Hepatocyte (in vitro differentiated cells): ENCODE measurements around the gene NPHP1. TPM values are rescaled to one million over a fixed set of nuclear protein-coding genes. Genes with fewer than 3 reads are reported as not detected.

Experiments used
- DNase-seq: peaks from one replicate; pipeline ENCODE4 v3.0.0-alpha.2; 2016; ENCODE audit warnings: low spot score
- H2AFZ ChIP-seq: fragments of 200-600 bp; sonication (generic); 2 replicates; pipeline ENCODE4 v1.6.0; 2016; ENCODE audit warnings: antibody characterized with exemption, mild to moderate bottlenecking
- H3K27ac ChIP-seq: fragments of 200-600 bp; sonication (generic); 2 replicates; pipeline ENCODE4 v1.5.1; 2016; ENCODE audit warnings: mild to moderate bottlenecking
- H3K27me3 ChIP-seq: fragments of 200-600 bp; sonication (generic); 2 replicates; pipeline ENCODE4 v1.6.1; 2016
- H3K36me3 ChIP-seq: fragments of 200-600 bp; sonication (generic); replicated peaks from 2 replicates; pipeline ENCODE4 v1.5.1; 2016; ENCODE audit warnings: low read depth; ENCODE audit not compliant: insufficient read depth
- H3K4me1 ChIP-seq: fragments of 200-600 bp; sonication (generic); 2 replicates; pipeline ENCODE4 v1.5.1; 2016; ENCODE audit warnings: mild to moderate bottlenecking, moderate library complexity; ENCODE audit not compliant: insufficient read depth
- H3K4me2 ChIP-seq: fragments of 200-600 bp; sonication (generic); 2 replicates; pipeline ENCODE4 v1.6.0; 2016
- H3K4me3 ChIP-seq: fragments of 200-600 bp; sonication (generic); 2 replicates; pipeline ENCODE4 v1.5.1; 2016; ENCODE audit warnings: mild to moderate bottlenecking
- H3K79me2 ChIP-seq: fragments of 200-600 bp; sonication (generic); 2 replicates; pipeline ENCODE4 v1.6.0; 2017; ENCODE audit warnings: mild to moderate bottlenecking
- H3K9me2 ChIP-seq: fragments of 200-600 bp; sonication (generic); replicated peaks from 2 replicates; pipeline ENCODE4 v1.6.0; 2017; ENCODE audit warnings: mild to moderate bottlenecking; ENCODE audit not compliant: insufficient read depth
- H3K9me3 ChIP-seq: fragments of 200-600 bp; sonication (generic); 2 replicates; pipeline ENCODE4 v1.5.1; 2016; ENCODE audit warnings: low read depth, mild to moderate bottlenecking
- H4K20me1 ChIP-seq: fragments of 200-600 bp; sonication (generic); 2 replicates; pipeline ENCODE4 v1.6.0; 2016; ENCODE audit warnings: mild to moderate bottlenecking; ENCODE audit not compliant: insufficient read depth, poor library complexity, severe bottlenecking
- CTCF ChIP-seq: fragments of 200-600 bp; sonication (generic); IDR thresholded peaks from 2 replicates; pipeline ENCODE4 v1.5.1; 2016; ENCODE audit warnings: antibody characterized with exemption, mild to moderate bottlenecking; ENCODE audit not compliant: poor library complexity
- EZH2 ChIP-seq: fragments of 200-600 bp; sonication (generic); IDR thresholded peaks from 2 replicates; pipeline ENCODE4 v1.6.1; 2016; ENCODE audit warnings: antibody characterized with exemption, mild to moderate bottlenecking, borderline replicate concordance
- EZH2phosphoT487 ChIP-seq: fragments of 200-600 bp; sonication (generic); IDR thresholded peaks from one replicate; pipeline ENCODE4 v1.6.1; 2018; ENCODE audit warnings: antibody characterized with exemption, mild to moderate bottlenecking, low read depth, moderate library complexity; ENCODE audit not compliant: unreplicated experiment, severe bottlenecking
- WGBS: methylation state at CpG from one replicate; pipeline ENCODE4 v1.1.6; 2016; ENCODE audit warnings: low lambda C conversion rate; ENCODE audit errors: missing lambda C conversion rate; 5-methylcytosine and 5-hydroxymethylcytosine counted together
- polyA plus RNA-seq: library from polyadenylated mRNA; unstranded; fragments of >200 nt; fragmentation: Nextera tagmentation; extraction: Ambion mirVana; gene quantifications from 2 replicates; pipeline ENCODE4 v1.2.1, GENCODE V29; 2016
- total RNA-seq: library from RNA; depleted of rRNA; stranded (reverse); fragments of >200 nt; gene quantifications from 2 replicates; pipeline ENCODE4 v1.2.3, GENCODE V29; 2014

The NPHP1 gene
- total and polyA plus RNA-seq, 2 experiments from 2014 or later = 1.3 to 1.6 TPM

- H4K20me1 ChIP-seq = no peaks in the 10 kb centered on the region
- TF ChIP-seq EZH2phosphoT487 (no peak), EZH2 (no peak), CTCF (no peak)
- H3K9me2 ChIP-seq = no peaks in the 10 kb centered on the region
- H3K27me3 ChIP-seq = no peaks in the 10 kb centered on the region
- no peak overlapping the region for H3K4me2 ChIP-seq
- no peak overlapping the region for H3K27ac ChIP-seq
- no peak overlapping the region for H2AFZ ChIP-seq
- 62% methylated on average over 2 of the region's 2 CpGs for WGBS
- DNase-seq = no peak
- H3K9me3 ChIP-seq = no peaks in the 10 kb centered on the region
- H3K36me3 ChIP-seq = no peaks in the 10 kb centered on the region
- H3K4me3 ChIP-seq = no peak overlapping the region
- no peaks in the 10 kb centered on the region for H3K79me2 ChIP-seq
- no peaks in the 10 kb centered on the region for H3K4me1 ChIP-seq
Observed at GRCh38 chr2:110146183-110146944, 58.4 kb downstream of the NPHP1 start.

- Histone ChIP-seq H3K4me3 (no peak overlapping the region), H3K79me2 (no peaks in the 10 kb centered on the region), H2AFZ (no peak overlapping the region), H3K4me1 (no peaks in the 10 kb centered on the region), H3K36me3 (no peaks in the 10 kb centered on the region), H3K9me2 (no peaks in the 10 kb centered on the region), H3K27ac (no peak overlapping the region), H4K20me1 (no peaks in the 10 kb centered on the region), H3K9me3 (no peaks in the 10 kb centered on the region), H3K4me2 (no peak overlapping the region), H3K27me3 (no peaks in the 10 kb centered on the region)
- DNase-seq = no peak
- TF ChIP-seq EZH2 = no peak
- TF ChIP-seq CTCF = no peak
- no peak for TF ChIP-seq EZH2phosphoT487
Observed at GRCh38 chr2:110143982-110144381, 60.8 kb downstream of the NPHP1 start.

GRCh38 chr2:110140401-110140800 lies 64.4 kb downstream of the NPHP1 start:
- H3K4me3 ChIP-seq = no peak overlapping the region
- no peaks in the 10 kb centered on the region for H3K79me2 ChIP-seq
- H3K4me1 ChIP-seq = no peaks in the 10 kb centered on the region
- H3K36me3 ChIP-seq = no peaks in the 10 kb centered on the region
- H3K4me2 ChIP-seq = no peak overlapping the region
- no peaks in the 10 kb centered on the region for H4K20me1 ChIP-seq
- TF ChIP-seq EZH2 = no peak
- TF ChIP-seq EZH2phosphoT487 = no peak
- TF ChIP-seq CTCF = no peak
- no peaks in the 10 kb centered on the region for H3K27me3 ChIP-seq
- DNase-seq = no peak
- H3K9me2 ChIP-seq = no peaks in the 10 kb centered on the region
- no peaks in the 10 kb centered on the region for H3K9me3 ChIP-seq
- no peak overlapping the region for H3K27ac ChIP-seq
- 92% methylated on average over 1 of the region's 1 CpG for WGBS
- no peak overlapping the region for H2AFZ ChIP-seq

- H3K4me3 ChIP-seq = no peak overlapping the region
- no peak overlapping the region for H3K4me2 ChIP-seq
- no peak for DNase-seq
- H3K79me2 ChIP-seq = no peaks in the 10 kb centered on the region
- no peak overlapping the region for H2AFZ ChIP-seq
- H3K9me3 ChIP-seq = no peaks in the 10 kb centered on the region
- no peak overlapping the region for H3K27ac ChIP-seq
- no peak for TF ChIP-seq EZH2
- no peak for TF ChIP-seq EZH2phosphoT487
- no peak for TF ChIP-seq CTCF
- no peaks in the 10 kb centered on the region for H3K36me3 ChIP-seq
- H3K9me2 ChIP-seq = no peaks in the 10 kb centered on the region
- no peaks in the 10 kb centered on the region for H3K4me1 ChIP-seq
- no peaks in the 10 kb centered on the region for H4K20me1 ChIP-seq
- H3K27me3 ChIP-seq = no peaks in the 10 kb centered on the region
Observed at GRCh38 chr2:110134025-110134424, 70.8 kb downstream of the NPHP1 start.
